HepG2 (cell line): ENCODE measurements around the gene WNT10A. TPM values are rescaled to one million over a fixed set of nuclear protein-coding genes. Genes with fewer than 3 reads are reported as not detected.
A peak's percentile ranks its signal among the peaks of the same experiment; 100 is the strongest.

Source experiments
- ARID4A ChIP-seq: sonication (generic); formaldehyde crosslinking; IDR thresholded peaks from 2 replicates; pipeline ENCODE4 v1.5.0; 2020; ENCODE audit warnings: mild to moderate bottlenecking, missing genetic modification reagents, borderline replicate concordance
- CENPX ChIP-seq: sonication (generic); formaldehyde crosslinking; IDR thresholded peaks from 2 replicates; pipeline ENCODE4 v1.9.0; 2021; ENCODE audit warnings: mild to moderate bottlenecking, missing genetic modification reagents, moderate library complexity
- ETV5 ChIP-seq: IDR thresholded peaks from 2 replicates; pipeline ENCODE4 v1.6.1; 2018; ENCODE audit warnings: missing biosample characterization, missing genetic modification reagents, inconsistent platforms, borderline replicate concordance
- FOSL1 ChIP-seq: sonication (generic); formaldehyde crosslinking; IDR thresholded peaks from 2 replicates; pipeline ENCODE4 v1.9.0; 2021; ENCODE audit warnings: missing genetic modification reagents, borderline replicate concordance
- GABPB1 ChIP-seq: IDR thresholded peaks from 2 replicates; pipeline ENCODE4 v1.6.1; 2016; ENCODE audit warnings: mild to moderate bottlenecking, missing genetic modification reagents, moderate library complexity, missing compliant biosample characterization
- HMGXB4 ChIP-seq, 2 experiments: sonication (generic) in 1 of 2; formaldehyde crosslinking in 1 of 2; IDR thresholded peaks; 2 replicates each; pipeline versions ENCODE4 v1.4.0 to v1.6.1; 2018 to 2020; ENCODE audit warnings: missing genetic modification reagents in 2 of 2, borderline replicate concordance in 1 of 2, low read depth in 1 of 2, mild to moderate bottlenecking in 1 of 2, missing biosample characterization in 1 of 2
- PBX2 ChIP-seq: IDR thresholded peaks from 2 replicates; pipeline ENCODE4 v1.6.1; 2016; ENCODE audit warnings: control low read depth
- PCBP2 ChIP-seq: fragments of 200-400 bp; formaldehyde crosslinking; optimal IDR thresholded peaks from 2 replicates; pipeline ENCODE3; 2018; ENCODE audit warnings: low read length, low read depth; ENCODE audit not compliant: poor library complexity, severe bottlenecking
- POGK ChIP-seq: sonication (generic); formaldehyde crosslinking; conservative IDR thresholded peaks from 2 replicates; pipeline ENCODE4 v1.8.0; 2022; ENCODE audit warnings: mild to moderate bottlenecking, moderate library complexity, missing genetic modification reagents
- SALL1 ChIP-seq: sonication (generic); formaldehyde crosslinking; IDR thresholded peaks from 2 replicates; pipeline ENCODE4 v1.8.0; 2022; ENCODE audit warnings: mild to moderate bottlenecking, missing genetic modification reagents
- SMC3 ChIP-seq: IDR thresholded peaks from 2 replicates; pipeline ENCODE4 v1.6.1; 2011; ENCODE audit warnings: low read length, improper control_type of control experiment
- TFDP2 ChIP-seq: sonication (generic); formaldehyde crosslinking; IDR thresholded peaks from 2 replicates; pipeline ENCODE4 v1.4.0; 2020; ENCODE audit warnings: missing genetic modification reagents
- TSC22D2 ChIP-seq: sonication (generic); formaldehyde crosslinking; IDR thresholded peaks from 2 replicates; pipeline ENCODE4 v1.5.1; 2020; ENCODE audit warnings: missing genetic modification reagents, mild to moderate bottlenecking, borderline replicate concordance
- ZNF580 ChIP-seq: IDR thresholded peaks from 2 replicates; pipeline ENCODE4 v1.6.1; 2016; ENCODE audit warnings: low read depth, borderline replicate concordance
- ZNF780A ChIP-seq: sonication (generic); formaldehyde crosslinking; IDR thresholded peaks from 2 replicates; pipeline ENCODE4 v1.8.0; 2022; ENCODE audit warnings: mild to moderate bottlenecking, missing genetic modification reagents, moderate library complexity
- ZNF816 ChIP-seq: sonication (generic); formaldehyde crosslinking; IDR thresholded peaks from 2 replicates; pipeline ENCODE4 v1.8.0; 2022; ENCODE audit warnings: missing genetic modification reagents, mild to moderate bottlenecking, borderline replicate concordance
- polyA plus RNA-seq, 8 experiments: library from polyadenylated mRNA; depleted of rRNA in 3 of 8; stranded (reverse) in 7 of 8; unstranded in 1 of 8; fragments of >200 nt; fragmentation: Illumina TruSeq in 4 of 8; extraction: Trizol in 4 of 8; gene quantifications; 2 replicates each; pipeline versions ENCODE4 v1.2.1 to v1.2.3, GENCODE V29; 2011 to 2016; ENCODE audit warnings: low read depth in 4 of 8, missing spikeins in 1 of 8, mixed read lengths in 1 of 8; ENCODE audit not compliant: insufficient read depth in 1 of 8
- total RNA-seq, 5 experiments: library from RNA; depleted of rRNA; stranded (reverse); fragments of >200 nt; fragmentation: Illumina TruSeq; extraction: Trizol; gene quantifications; 2 replicates each; pipeline ENCODE4 v1.2.3, GENCODE V29; 2016; ENCODE audit warnings: low read depth in 1 of 5

WNT10A gene
- total and polyA plus RNA-seq, 2 of the 13 experiments (the other 11 are each of a cell fraction or from before 2014, with no cell fraction given) = 0.03 TPM; not detected in 1

GRCh38 chr2:218908721-218909619 lies 28.3 kb downstream of the WNT10A start (continued):
- TF ChIP-seq ARID4A (CRISPR knock-in tag) = peak; percentile 99
- 0 out of 2 replicates have a peak, but pooled peaks have one; percentile 29 for TF ChIP-seq PBX2 (CRISPR knock-in tag)
- no peak for TF ChIP-seq FOSL1 (CRISPR knock-in tag)
- TF ChIP-seq GABPB1 (CRISPR knock-in tag) = peak; percentile 100
- peak; percentile 68; the same call in 1 of the 2 replicates for TF ChIP-seq TSC22D2
- no peak for TF ChIP-seq PCBP2
- TF ChIP-seq ZNF780A (CRISPR knock-in tag) = 0 out of 2 replicates have a peak, but pooled peaks have one; percentile 21
- peak; percentile 97 for TF ChIP-seq ETV5 (CRISPR knock-in tag)
- TF ChIP-seq TFDP2 (CRISPR knock-in tag) = peak; percentile 100
- TF ChIP-seq SMC3 = no peak
- 0 out of 2 replicates have a peak, but pooled peaks have one; percentile 59 for TF ChIP-seq ZNF580 (CRISPR knock-in tag)
- peak; percentile 95 for TF ChIP-seq SALL1
- TF ChIP-seq ZNF816 (CRISPR knock-in tag) = peak; percentile 61; the same call in 1 of the 2 replicates
- peak; percentile 99 for TF ChIP-seq POGK (CRISPR knock-in tag)
- peak; percentile 69 to 91 for TF ChIP-seq HMGXB4 (CRISPR knock-in tag; IDR thresholded peaks at IDR 0.05; ENCODE audit: borderline replicate concordance in 1 of 2, low read depth in 1 of 2)
- TF ChIP-seq CENPX (CRISPR knock-in tag) = no peak
